GM21825 (cell line): Measurements from ENCODE around the gene DOCK8.
"Not testable (repeated sequence)": the region's sequence is repeated elsewhere in the genome, so short reads cannot be mapped to it uniquely, and the experiment has no call there.

Source experiments
- ATAC-seq: cut with Tn5 transposase; IDR thresholded peaks from one replicate; pipeline ENCODE4 v1.9.1; 2021; ENCODE audit warnings: mild to moderate bottlenecking, moderate library complexity; ENCODE audit not compliant: unreplicated experiment

The DOCK8 gene

GRCh38 chr9:404234-404633, 189.6 kb downstream of the DOCK8 start:
- ATAC-seq, result no peak

GRCh38 chr9:405341-405740, 190.7 kb downstream of the DOCK8 start:
- ATAC-seq, result no peak

- ATAC-seq, result no peak
These were observed 192.4 kb downstream of the DOCK8 start for GRCh38 chr9:406886-407654.

- ATAC-seq, result not testable (repeated sequence)
These were observed 195.0 kb downstream of the DOCK8 start for GRCh38 chr9:409655-410054.

- ATAC-seq, result no peak
These were observed 199.9 kb downstream of the DOCK8 start for GRCh38 chr9:414595-414994.

- ATAC-seq, result no peak
These were observed 205.0 kb downstream of the DOCK8 start for GRCh38 chr9:419571-420171.

- ATAC-seq, result no peak
These were observed 207.2 kb downstream of the DOCK8 start for GRCh38 chr9:421896-422295.

- ATAC-seq, result no peak
These were observed 211.6 kb downstream of the DOCK8 start for GRCh38 chr9:426264-426663.

GRCh38 chr9:426976-427375, 212.3 kb downstream of the DOCK8 start:
- ATAC-seq, result no peak

GRCh38 chr9:431701-432100, 217.0 kb downstream of the DOCK8 start:
- ATAC-seq, result no peak

- ATAC-seq, result no peak
These were observed 221.8 kb downstream of the DOCK8 start for GRCh38 chr9:436482-436881.

GRCh38 chr9:437066-437465, 222.4 kb downstream of the DOCK8 start:
- no peak for ATAC-seq

- ATAC-seq, result no peak
These were observed 222.9 kb downstream of the DOCK8 start for GRCh38 chr9:437574-438001.

- ATAC-seq, result no peak
These were observed 223.4 kb downstream of the DOCK8 start for GRCh38 chr9:438066-438465.

- no peak for ATAC-seq
These were observed 224.5 kb downstream of the DOCK8 start for GRCh38 chr9:438961-439768.

- no peak for ATAC-seq
These were observed 226.5 kb downstream of the DOCK8 start for GRCh38 chr9:441126-441525.

GRCh38 chr9:444528-444927, 229.9 kb downstream of the DOCK8 start:
- no peak for ATAC-seq

GRCh38 chr9:445033-445432, 230.4 kb downstream of the DOCK8 start:
- ATAC-seq, result no peak

- no peak for ATAC-seq
These were observed 231.5 kb downstream of the DOCK8 start for GRCh38 chr9:446074-446699.

GRCh38 chr9:447230-448025, 232.8 kb downstream of the DOCK8 start:
- no peak for ATAC-seq

GRCh38 chr9:450057-450456, 235.4 kb downstream of the DOCK8 start:
- ATAC-seq, result no peak
